ENCODE results near the gene PDE6B. TPM values are rescaled to one million over a fixed set of nuclear protein-coding genes. Genes with fewer than 3 reads are reported as not detected.

Gene PDE6B
- total and polyA plus RNA-seq, 2 donors (not counting 1 experiment from before 2014, with no cell fraction given) = 2.1 TPM; not detected in 1

DNA sequence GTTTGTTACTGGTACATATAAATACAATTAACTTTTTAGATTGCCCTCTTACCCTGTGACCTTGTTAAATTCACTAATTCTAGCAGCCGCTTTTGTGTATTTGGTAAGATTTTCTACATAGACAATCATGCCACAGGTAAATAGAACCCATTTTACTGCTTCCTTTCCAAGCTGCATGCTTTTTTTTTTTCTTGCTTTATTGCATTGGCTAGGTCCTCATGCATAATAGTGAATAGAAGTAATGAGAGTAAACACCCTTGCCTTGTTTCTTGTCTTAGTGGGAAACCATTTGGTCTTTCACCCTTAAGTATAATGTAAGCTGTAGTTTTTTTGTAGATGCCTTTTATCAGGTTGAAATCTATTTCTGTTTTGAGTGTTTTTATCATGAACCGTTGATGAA is 41.6 kb upstream of the PDE6B start:
- Histone ChIP-seq H3K27ac (ENCODE audit: insufficient read depth, low read length) (no peak overlapping the region), H3K27me3 (ENCODE audit: control insufficient read depth, insufficient read depth, low read length) (peaks cover 2% of the 10 kb centered on the region), H3K9me3 (ENCODE audit: control insufficient read depth, insufficient read depth, low read depth, low read length) (no peaks in the 10 kb centered on the region), H3K4me1 (ENCODE audit: control insufficient read depth, extremely low read depth, insufficient read depth, low read length) (no peaks in the 10 kb centered on the region), H3K4me3 (replicated peaks in 1 of 4; ENCODE audit: control extremely low read depth in 1 of 4, insufficient read depth in 1 of 4, low read depth in 3 of 4, low read length in 4 of 4) (no peak overlapping the region), H2AFZ (ENCODE audit: low read length) (no peak overlapping the region), H4K20me1 (ENCODE audit: control insufficient read depth, extremely low read depth, insufficient read depth, low read length) (no peaks in the 10 kb centered on the region), H3K36me3 (ENCODE audit: control insufficient read depth, insufficient read depth, low read length) (no peaks in the 10 kb centered on the region), H3K79me2 (ENCODE audit: control insufficient read depth, insufficient read depth, low read length) (no peaks in the 10 kb centered on the region), H3K4me2 (ENCODE audit: extremely low read depth, insufficient read depth, low read length) (no peak overlapping the region), H3K9ac (ENCODE audit: insufficient read depth, low read length) (no peak overlapping the region)
- TF ChIP-seq EZH2 (IDR thresholded peaks at IDR 0.05; ENCODE audit: low read length, missing control alignments) = no peak
- TF ChIP-seq, protein P1, sequence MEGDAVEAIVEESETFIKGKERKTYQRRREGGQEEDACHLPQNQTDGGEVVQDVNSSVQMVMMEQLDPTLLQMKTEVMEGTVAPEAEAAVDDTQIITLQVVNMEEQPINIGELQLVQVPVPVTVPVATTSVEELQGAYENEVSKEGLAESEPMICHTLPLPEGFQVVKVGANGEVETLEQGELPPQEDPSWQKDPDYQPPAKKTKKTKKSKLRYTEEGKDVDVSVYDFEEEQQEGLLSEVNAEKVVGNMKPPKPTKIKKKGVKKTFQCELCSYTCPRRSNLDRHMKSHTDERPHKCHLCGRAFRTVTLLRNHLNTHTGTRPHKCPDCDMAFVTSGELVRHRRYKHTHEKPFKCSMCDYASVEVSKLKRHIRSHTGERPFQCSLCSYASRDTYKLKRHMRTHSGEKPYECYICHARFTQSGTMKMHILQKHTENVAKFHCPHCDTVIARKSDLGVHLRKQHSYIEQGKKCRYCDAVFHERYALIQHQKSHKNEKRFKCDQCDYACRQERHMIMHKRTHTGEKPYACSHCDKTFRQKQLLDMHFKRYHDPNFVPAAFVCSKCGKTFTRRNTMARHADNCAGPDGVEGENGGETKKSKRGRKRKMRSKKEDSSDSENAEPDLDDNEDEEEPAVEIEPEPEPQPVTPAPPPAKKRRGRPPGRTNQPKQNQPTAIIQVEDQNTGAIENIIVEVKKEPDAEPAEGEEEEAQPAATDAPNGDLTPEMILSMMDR (conservative IDR thresholded peaks at IDR 0.05 in 1 of 2, IDR thresholded peaks at IDR 0.05 in 1 of 2; ENCODE audit: low read depth in 1 of 2, low read length in 2 of 2) = no peak
- DNase-seq (ENCODE audit: low read depth in 2 of 2) = no peak

DNA sequence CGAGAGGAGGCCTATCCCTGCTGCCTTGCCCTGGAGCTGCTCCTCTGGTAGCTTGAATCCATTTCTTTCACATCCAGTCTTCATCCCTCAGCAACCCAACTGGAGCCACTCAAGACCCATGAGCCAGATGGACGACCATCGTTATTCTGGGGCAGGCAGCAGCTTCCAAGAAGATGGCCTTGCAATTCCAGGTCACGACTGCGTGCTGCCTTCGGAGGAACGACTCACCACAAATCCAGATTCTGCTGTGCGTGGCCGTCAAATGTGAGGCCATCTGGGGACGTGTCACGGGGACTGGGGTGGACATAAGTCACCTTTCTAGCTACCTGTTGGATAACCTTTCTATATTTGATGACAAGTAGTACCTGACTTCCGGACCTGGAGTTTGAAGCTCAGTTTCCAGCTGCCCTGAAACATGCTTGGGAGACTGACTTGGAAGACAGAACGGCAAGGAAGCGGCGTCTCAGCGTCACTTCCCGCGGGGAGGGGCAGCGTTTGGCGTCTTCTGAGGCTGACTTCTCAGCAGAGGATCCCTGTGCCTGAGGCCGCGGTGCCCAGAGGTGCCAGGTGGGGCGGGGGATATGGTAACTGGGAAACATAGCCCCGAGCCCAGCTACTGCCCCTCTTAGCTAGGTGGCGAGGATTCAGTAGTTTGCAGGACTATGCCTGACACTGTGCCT is 37.6 kb upstream of the PDE6B start:
- H3K9ac ChIP-seq (ENCODE audit: insufficient read depth, low read length) = no peak overlapping the region
- no peaks in the 10 kb centered on the region for H3K27me3 ChIP-seq (ENCODE audit: control insufficient read depth, insufficient read depth, low read length)
- H3K4me2 ChIP-seq (ENCODE audit: extremely low read depth, insufficient read depth, low read length) = no peak overlapping the region
- H3K9me3 ChIP-seq (ENCODE audit: control insufficient read depth, insufficient read depth, low read depth, low read length) = no peaks in the 10 kb centered on the region
- H2AFZ ChIP-seq (ENCODE audit: low read length) = no peak overlapping the region
- no peaks in the 10 kb centered on the region for H3K4me1 ChIP-seq (ENCODE audit: control insufficient read depth, extremely low read depth, insufficient read depth, low read length)
- no peaks in the 10 kb centered on the region for H3K36me3 ChIP-seq (ENCODE audit: control insufficient read depth, insufficient read depth, low read length)
- TF ChIP-seq EZH2 (IDR thresholded peaks at IDR 0.05; ENCODE audit: low read length, missing control alignments) = no peak
- TF ChIP-seq, protein P1 (conservative IDR thresholded peaks at IDR 0.05 in 1 of 2, IDR thresholded peaks at IDR 0.05 in 1 of 2; ENCODE audit: low read depth in 1 of 2, low read length in 2 of 2) = no peak
- no peak overlapping the region for H3K4me3 ChIP-seq (replicated peaks in 1 of 4; ENCODE audit: control extremely low read depth in 1 of 4, insufficient read depth in 1 of 4, low read depth in 3 of 4, low read length in 4 of 4)
- no peak overlapping the region for H3K27ac ChIP-seq (ENCODE audit: insufficient read depth, low read length)
- no peaks in the 10 kb centered on the region for H4K20me1 ChIP-seq (ENCODE audit: control insufficient read depth, extremely low read depth, insufficient read depth, low read length)
- H3K79me2 ChIP-seq (ENCODE audit: control insufficient read depth, insufficient read depth, low read length) = no peaks in the 10 kb centered on the region
- no peak for DNase-seq (ENCODE audit: low read depth in 2 of 2)

DNA sequence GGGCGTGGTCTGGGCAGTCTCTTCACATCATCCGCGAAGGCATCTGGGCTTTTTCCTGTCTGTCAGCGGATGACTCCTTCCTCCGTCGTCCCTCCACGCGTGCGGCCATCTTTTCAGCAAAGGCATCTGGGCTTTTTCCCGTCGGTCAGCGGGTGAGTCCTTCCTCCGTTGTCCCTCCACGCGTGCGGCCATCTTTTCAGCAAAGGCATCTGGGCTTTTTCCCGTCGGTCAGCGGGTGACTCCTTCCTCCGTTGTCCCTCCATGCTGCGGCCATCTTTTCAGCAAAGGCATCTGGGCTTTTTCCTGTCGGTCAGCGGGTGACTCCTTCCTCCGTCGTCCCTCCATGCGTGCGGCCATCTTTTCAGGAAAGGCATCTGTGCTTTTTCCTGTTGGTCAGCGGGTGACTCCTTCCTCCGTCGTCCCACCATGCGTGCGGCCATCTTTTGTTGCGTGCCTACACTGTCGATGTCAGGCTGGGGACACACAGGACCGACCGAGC is 37.0 kb upstream of the PDE6B start:
- Histone ChIP-seq H3K9ac (ENCODE audit: insufficient read depth, low read length) (no peak overlapping the region), H3K4me3 (replicated peaks in 1 of 4; ENCODE audit: control extremely low read depth in 1 of 4, insufficient read depth in 1 of 4, low read depth in 3 of 4, low read length in 4 of 4) (no peak overlapping the region), H3K4me2 (ENCODE audit: extremely low read depth, insufficient read depth, low read length) (no peak overlapping the region), H2AFZ (ENCODE audit: low read length) (no peak overlapping the region), H3K27me3 (ENCODE audit: control insufficient read depth, insufficient read depth, low read length) (no peaks in the 10 kb centered on the region), H3K27ac (ENCODE audit: insufficient read depth, low read length) (no peak overlapping the region), H3K4me1 (ENCODE audit: control insufficient read depth, extremely low read depth, insufficient read depth, low read length) (no peaks in the 10 kb centered on the region), H3K9me3 (ENCODE audit: control insufficient read depth, insufficient read depth, low read depth, low read length) (no peaks in the 10 kb centered on the region), H4K20me1 (ENCODE audit: control insufficient read depth, extremely low read depth, insufficient read depth, low read length) (no peaks in the 10 kb centered on the region), H3K36me3 (ENCODE audit: control insufficient read depth, insufficient read depth, low read length) (no peaks in the 10 kb centered on the region), H3K79me2 (ENCODE audit: control insufficient read depth, insufficient read depth, low read length) (no peaks in the 10 kb centered on the region)
- TF ChIP-seq, protein P1 (conservative IDR thresholded peaks at IDR 0.05 in 1 of 2, IDR thresholded peaks at IDR 0.05 in 1 of 2; ENCODE audit: low read depth in 1 of 2, low read length in 2 of 2) = no peak
- TF ChIP-seq EZH2 (IDR thresholded peaks at IDR 0.05; ENCODE audit: low read length, missing control alignments) = no peak
- DNase-seq (ENCODE audit: low read depth in 2 of 2) = no peak

All from fibroblast of lung (primary cell).